B cell (primary cell): ENCODE measurements around the gene PRKAR1A.

Experiments
- CTCF ChIP-seq: fragments of 200-600 bp; IDR thresholded peaks from one replicate; pipeline ENCODE4 v1.8.0; 2022; ENCODE audit warnings: antibody characterized with exemption, mild to moderate bottlenecking
- EZH2 ChIP-seq: IDR thresholded peaks from 2 replicates; pipeline ENCODE4 v1.6.1; 2012; ENCODE audit warnings: borderline replicate concordance, low read depth, mild to moderate bottlenecking, moderate library complexity, low read length; ENCODE audit not compliant: insufficient read depth, poor library complexity, severe bottlenecking

- TF ChIP-seq CTCF (no peak), EZH2 (no peak)
Measured at GRCh38 chr17:68482576-68483041, 29.6 kb upstream of the PRKAR1A start.
